Tibial nerve (tissue), 4 donors: ENCODE data around the gene FHAD1.

Experiments used
- EP300 ChIP-seq, 2 donors: sonication (generic); formaldehyde crosslinking; IDR thresholded peaks; one replicate each; pipeline ENCODE4 v1.6.1; 2017; ENCODE audit warnings: antibody characterized with exemption in 2 of 2, mild to moderate bottlenecking in 1 of 2
- POLR2A ChIP-seq, 2 donors: fragments of 450-650 bp; IDR thresholded peaks; one replicate each; pipeline ENCODE4 v1.6.1; 2017; ENCODE audit warnings: antibody characterized with exemption in 2 of 2, mild to moderate bottlenecking in 2 of 2, moderate library complexity in 2 of 2
- TF ChIP-seq, protein P1 (sequence below), 5 experiments: fragments of 200-600 bp in 3 of 5; fragments of 450-650 bp in 2 of 5; sonication (generic) in 3 of 5; IDR thresholded peaks; one replicate each; pipeline ENCODE4 v1.5.1; 2016 to 2019; ENCODE audit warnings: antibody characterized with exemption in 5 of 5, mild to moderate bottlenecking in 3 of 5, moderate library complexity in 2 of 5

DNA sequence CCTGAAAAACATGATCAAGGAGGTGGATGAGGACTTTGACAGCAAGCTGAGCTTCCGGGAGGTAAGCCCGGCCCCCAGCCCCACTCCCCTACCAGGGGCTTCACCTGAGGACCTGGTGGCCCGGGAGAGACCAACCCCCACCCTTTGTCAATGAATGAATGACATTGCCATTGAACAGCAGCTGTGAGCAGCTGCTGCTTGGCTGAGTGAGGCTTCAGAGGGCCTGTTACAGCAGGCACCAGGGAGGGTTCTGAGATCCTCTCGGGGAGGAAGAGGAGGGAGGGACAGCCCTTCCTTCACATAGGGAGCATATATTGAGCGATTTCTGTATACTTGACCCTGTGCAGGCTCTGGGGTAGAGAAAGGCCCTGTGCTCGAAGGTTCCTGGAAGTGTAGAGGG, 178.9 kb downstream of the FHAD1 start:
- TF ChIP-seq POLR2A (IDR thresholded peaks at IDR 0.05) (no peak), EP300 (IDR thresholded peaks at IDR 0.05) (no peak)
- TF ChIP-seq, protein P1, sequence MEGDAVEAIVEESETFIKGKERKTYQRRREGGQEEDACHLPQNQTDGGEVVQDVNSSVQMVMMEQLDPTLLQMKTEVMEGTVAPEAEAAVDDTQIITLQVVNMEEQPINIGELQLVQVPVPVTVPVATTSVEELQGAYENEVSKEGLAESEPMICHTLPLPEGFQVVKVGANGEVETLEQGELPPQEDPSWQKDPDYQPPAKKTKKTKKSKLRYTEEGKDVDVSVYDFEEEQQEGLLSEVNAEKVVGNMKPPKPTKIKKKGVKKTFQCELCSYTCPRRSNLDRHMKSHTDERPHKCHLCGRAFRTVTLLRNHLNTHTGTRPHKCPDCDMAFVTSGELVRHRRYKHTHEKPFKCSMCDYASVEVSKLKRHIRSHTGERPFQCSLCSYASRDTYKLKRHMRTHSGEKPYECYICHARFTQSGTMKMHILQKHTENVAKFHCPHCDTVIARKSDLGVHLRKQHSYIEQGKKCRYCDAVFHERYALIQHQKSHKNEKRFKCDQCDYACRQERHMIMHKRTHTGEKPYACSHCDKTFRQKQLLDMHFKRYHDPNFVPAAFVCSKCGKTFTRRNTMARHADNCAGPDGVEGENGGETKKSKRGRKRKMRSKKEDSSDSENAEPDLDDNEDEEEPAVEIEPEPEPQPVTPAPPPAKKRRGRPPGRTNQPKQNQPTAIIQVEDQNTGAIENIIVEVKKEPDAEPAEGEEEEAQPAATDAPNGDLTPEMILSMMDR (IDR thresholded peaks at IDR 0.05), result no peak
